Endothelial cell of umbilical vein (primary cell): ENCODE measurements around the gene EMC9. TPM values are rescaled to one million over a fixed set of nuclear protein-coding genes. Genes with fewer than 3 reads are reported as not detected.
"Not testable (repeated sequence)": the region's sequence is repeated elsewhere in the genome, so short reads cannot be mapped to it uniquely, and the experiment has no call there.

Experiments used
- BruUV-seq: library from RNA; stranded (reverse); fragments of 400-500 nt; replicated peaks from 2 replicates; lab custom pipeline; 2021; lab: Mats Ljungman, UMichigan
- CTCF ChIA-PET: fragments of 300-600, 350-600 bp; sonication (Branson Sonifier 250); formaldehyde crosslinking; loops from one replicate; lab custom pipeline; 2021; ENCODE audit warnings: antibody characterized with exemption, inconsistent platforms; lab: Charles Lee
- POLR2A ChIA-PET: fragments of 300-600, 350-600 bp; sonication (Branson Sonifier 250); formaldehyde crosslinking; loops from one replicate; lab custom pipeline; 2021; ENCODE audit warnings: antibody characterized with exemption, inconsistent platforms; lab: Charles Lee
- DNase-seq: peaks from one replicate; pipeline ENCODE4 v3.0.0-alpha.2; 2011; ENCODE audit warnings: low read depth, low spot score
- FAIRE-seq: peaks from 2 replicates; lab custom pipeline; 2011; peaks lifted over from hg19 to GRCh38; lab: Jason Lieb, UNC
- H2AFZ ChIP-seq: 2 replicates; pipeline ENCODE4 v1.6.0; 2012; ENCODE audit warnings: low read depth, low read length, control low read depth, inconsistent platforms
- H3K27ac ChIP-seq: 2 replicates; pipeline ENCODE4 v1.5.1; 2011; ENCODE audit warnings: low read depth, mild to moderate bottlenecking, control low read depth, low read length, moderate library complexity; ENCODE audit not compliant: insufficient read depth
- H3K27me3 ChIP-seq, 2 experiments: 2 replicates each; pipeline versions ENCODE4 v1.6.0 to v1.6.1; 2011; ENCODE audit warnings: low read length in 2 of 2, mixed read lengths in 1 of 2; ENCODE audit not compliant: control insufficient read depth in 2 of 2, insufficient read depth in 2 of 2
- H3K36me3 ChIP-seq, 2 experiments: 2 replicates in 1 of 2; 3 replicates in 1 of 2; pipeline ENCODE4 v1.5.1; 2011; ENCODE audit warnings: low read length in 2 of 2, mild to moderate bottlenecking in 1 of 2, moderate library complexity in 1 of 2; ENCODE audit not compliant: control insufficient read depth in 2 of 2, insufficient read depth in 2 of 2; ENCODE audit errors: extremely low read depth in 1 of 2
- H3K4me1 ChIP-seq: 3 replicates; pipeline ENCODE4 v1.5.1; 2011; ENCODE audit warnings: mild to moderate bottlenecking, low read length; ENCODE audit not compliant: control insufficient read depth, insufficient read depth; ENCODE audit errors: extremely low read depth
- H3K4me2 ChIP-seq: 2 replicates; pipeline ENCODE4 v1.6.1; 2011; ENCODE audit warnings: low read length, control low read depth, mixed read lengths; ENCODE audit not compliant: insufficient read depth
- H3K4me3 ChIP-seq, 3 experiments: fragments of 200-600 bp in 1 of 3; sonication (generic), shearing (Covaris generic) in 1 of 3; replicated peaks in 1 of 3; 2 replicates each; pipeline ENCODE4 v1.5.1; 2011 to 2016; ENCODE audit warnings: control low read depth in 3 of 3, low read length in 3 of 3, mild to moderate bottlenecking in 2 of 3, inconsistent platforms in 1 of 3, low read depth in 1 of 3, moderate library complexity in 1 of 3; ENCODE audit not compliant: insufficient read depth in 1 of 3
- H3K79me2 ChIP-seq: 2 replicates; pipeline ENCODE4 v1.6.0; 2012; ENCODE audit warnings: low read length, inconsistent platforms; ENCODE audit not compliant: control insufficient read depth, insufficient read depth
- H3K9ac ChIP-seq: replicated peaks from 2 replicates; pipeline ENCODE3; 2011; ENCODE audit warnings: low read length, control low read depth; ENCODE audit not compliant: insufficient read depth; ENCODE audit errors: extremely low read depth
- H3K9me1 ChIP-seq: replicated peaks from 3 replicates; pipeline ENCODE4 v1.6.0; 2011; ENCODE audit warnings: mild to moderate bottlenecking, low read length; ENCODE audit not compliant: control insufficient read depth, insufficient read depth; ENCODE audit errors: extremely low read depth
- H3K9me3 ChIP-seq: replicated peaks from 2 replicates; pipeline ENCODE4 v1.5.1; 2012; ENCODE audit warnings: low read length, inconsistent platforms; ENCODE audit not compliant: control insufficient read depth, insufficient read depth
- H4K20me1 ChIP-seq: replicated peaks from 2 replicates; pipeline ENCODE3; 2011; ENCODE audit warnings: mild to moderate bottlenecking, low read length; ENCODE audit not compliant: control insufficient read depth, insufficient read depth; ENCODE audit errors: extremely low read depth
- FOS ChIP-seq: IDR thresholded peaks from 2 replicates; pipeline ENCODE4 v1.6.1; 2011; ENCODE audit warnings: mild to moderate bottlenecking, low read length, moderate library complexity, borderline replicate concordance; ENCODE audit not compliant: insufficient read depth
- MYC ChIP-seq: IDR thresholded peaks from one replicate; pipeline ENCODE4 v1.6.1; 2011; ENCODE audit warnings: mild to moderate bottlenecking, low read depth, low read length
- POLR2AphosphoS5 ChIP-seq: IDR thresholded peaks from 2 replicates; pipeline ENCODE4 v1.6.1; 2012; ENCODE audit warnings: low read depth, mild to moderate bottlenecking, control low read depth, low read length, moderate library complexity; ENCODE audit not compliant: insufficient read depth
- dilution Hi-C: fragments of 300-500 bp; cut with MboI; formaldehyde crosslinking; loops from one replicate; pipeline ENCODE4 v1.15.0; 2019; ENCODE audit warnings: low sequenced_read_pairs; ENCODE audit not compliant: extremely low pct_ligation_motif_present
- intact Hi-C: fragments of 100-400 bp; cut with micrococcal nuclease; formaldehyde crosslinking; loops from one replicate; pipeline ENCODE4 v1.10.0; 2022
- polyA plus RNA-seq, 4 experiments: library from polyadenylated mRNA; depleted of rRNA in 3 of 4; stranded (reverse) in 3 of 4; unstranded in 1 of 4; fragments of >200 nt; gene quantifications; 2 replicates each; pipeline versions ENCODE4 v1.2.1 to v1.2.3, GENCODE V29; 2011 to 2012; ENCODE audit warnings: missing spikeins in 1 of 4
- total RNA-seq: library from RNA; stranded (reverse); gene quantifications from 2 replicates; pipeline ENCODE4 v1.2.3, GENCODE V29; 2021
- TF ChIP-seq, protein P1 (sequence below), 2 donors: IDR thresholded peaks; 1 replicate in 1 of 2; 2 replicates in 1 of 2; pipeline ENCODE4 v1.5.1; 2011; ENCODE audit warnings: low read length in 2 of 2, mild to moderate bottlenecking in 2 of 2, moderate library complexity in 2 of 2, control low read depth in 1 of 2, inconsistent platforms in 1 of 2, low read depth in 1 of 2; ENCODE audit not compliant: insufficient read depth in 1 of 2; ENCODE audit errors: extremely low read depth in 1 of 2

The EMC9 gene
- total and polyA plus RNA-seq, 2 donors (not counting 3 experiments of a cell fraction or from before 2014, with no cell fraction given) = 21.8 to 31.8 TPM

DNA sequence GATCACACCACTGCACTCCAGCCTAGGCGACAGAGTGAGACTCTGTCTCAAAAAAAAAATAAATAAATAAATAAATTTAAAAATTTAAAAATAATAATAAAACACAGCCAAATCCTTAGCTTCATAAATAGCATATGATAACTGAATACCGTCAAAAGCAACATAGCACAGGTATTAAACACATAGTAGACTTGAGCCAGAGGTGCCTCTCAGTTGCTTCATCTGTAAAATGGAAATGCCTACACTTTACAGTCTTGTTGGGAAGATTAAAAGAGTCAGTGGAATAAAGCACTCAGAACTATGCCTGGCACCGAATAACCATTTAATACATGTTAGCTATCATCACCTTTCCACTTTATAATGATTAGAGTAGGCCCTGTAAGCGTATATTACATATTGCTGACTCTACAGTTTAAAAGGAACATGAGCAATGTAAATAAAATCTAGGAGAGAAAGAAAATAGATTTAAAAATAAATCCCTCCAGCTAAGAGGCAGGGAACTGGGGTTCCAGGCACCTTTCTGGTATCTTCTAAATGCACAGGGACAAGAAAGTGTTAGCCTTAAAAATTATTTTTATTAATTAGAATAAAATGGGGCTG lies 34.6 kb downstream of the EMC9 start:
- H2AFZ ChIP-seq = no peak overlapping the region
- POLR2A ChIA-PET = no interaction called here
- H3K9me1 ChIP-seq = no peaks in the 10 kb centered on the region
- H3K9me3 ChIP-seq = no peaks in the 10 kb centered on the region
- no peaks in the 10 kb centered on the region for H4K20me1 ChIP-seq
- CTCF ChIA-PET = interaction anchor here (0.7 to 11.7 kb wide), 9 partner anchors 8 to 190 kb away, joined by 3 to 420 read pairs (median 4); partner anchors contain the start of genes CARMIL3, DCAF11, IRF9 and NRL
- H3K36me3 ChIP-seq = no peaks in the 10 kb centered on the region
- H3K27ac ChIP-seq = no peak overlapping the region
- no peaks in the 10 kb centered on the region for H3K27me3 ChIP-seq
- intact Hi-C loops (loop anchor here (1.0 kb wide), 1 partner anchor 12 kb away; the partner anchor contains the start of gene PCK2), dilution Hi-C loops (no loop called here)
- DNase-seq = no peak
- BruUV-seq = no TSS peak
- TF ChIP-seq FOS = no peak
- no peak for TF ChIP-seq MYC
- TF ChIP-seq, protein P1, sequence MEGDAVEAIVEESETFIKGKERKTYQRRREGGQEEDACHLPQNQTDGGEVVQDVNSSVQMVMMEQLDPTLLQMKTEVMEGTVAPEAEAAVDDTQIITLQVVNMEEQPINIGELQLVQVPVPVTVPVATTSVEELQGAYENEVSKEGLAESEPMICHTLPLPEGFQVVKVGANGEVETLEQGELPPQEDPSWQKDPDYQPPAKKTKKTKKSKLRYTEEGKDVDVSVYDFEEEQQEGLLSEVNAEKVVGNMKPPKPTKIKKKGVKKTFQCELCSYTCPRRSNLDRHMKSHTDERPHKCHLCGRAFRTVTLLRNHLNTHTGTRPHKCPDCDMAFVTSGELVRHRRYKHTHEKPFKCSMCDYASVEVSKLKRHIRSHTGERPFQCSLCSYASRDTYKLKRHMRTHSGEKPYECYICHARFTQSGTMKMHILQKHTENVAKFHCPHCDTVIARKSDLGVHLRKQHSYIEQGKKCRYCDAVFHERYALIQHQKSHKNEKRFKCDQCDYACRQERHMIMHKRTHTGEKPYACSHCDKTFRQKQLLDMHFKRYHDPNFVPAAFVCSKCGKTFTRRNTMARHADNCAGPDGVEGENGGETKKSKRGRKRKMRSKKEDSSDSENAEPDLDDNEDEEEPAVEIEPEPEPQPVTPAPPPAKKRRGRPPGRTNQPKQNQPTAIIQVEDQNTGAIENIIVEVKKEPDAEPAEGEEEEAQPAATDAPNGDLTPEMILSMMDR (IDR thresholded peaks at IDR 0.05; ENCODE audit: extremely low read depth in 1 of 2, insufficient read depth in 1 of 2, low read depth in 1 of 2, low read length in 2 of 2) = no peak
- TF ChIP-seq POLR2AphosphoS5 = no peak
- no peak overlapping the region for H3K9ac ChIP-seq
- no peak overlapping the region for H3K4me3 ChIP-seq
- no peaks in the 10 kb centered on the region for H3K79me2 ChIP-seq
- H3K4me1 ChIP-seq = peaks cover 16% of the 10 kb centered on the region
- no peak for FAIRE-seq
- no peak overlapping the region for H3K4me2 ChIP-seq

DNA sequence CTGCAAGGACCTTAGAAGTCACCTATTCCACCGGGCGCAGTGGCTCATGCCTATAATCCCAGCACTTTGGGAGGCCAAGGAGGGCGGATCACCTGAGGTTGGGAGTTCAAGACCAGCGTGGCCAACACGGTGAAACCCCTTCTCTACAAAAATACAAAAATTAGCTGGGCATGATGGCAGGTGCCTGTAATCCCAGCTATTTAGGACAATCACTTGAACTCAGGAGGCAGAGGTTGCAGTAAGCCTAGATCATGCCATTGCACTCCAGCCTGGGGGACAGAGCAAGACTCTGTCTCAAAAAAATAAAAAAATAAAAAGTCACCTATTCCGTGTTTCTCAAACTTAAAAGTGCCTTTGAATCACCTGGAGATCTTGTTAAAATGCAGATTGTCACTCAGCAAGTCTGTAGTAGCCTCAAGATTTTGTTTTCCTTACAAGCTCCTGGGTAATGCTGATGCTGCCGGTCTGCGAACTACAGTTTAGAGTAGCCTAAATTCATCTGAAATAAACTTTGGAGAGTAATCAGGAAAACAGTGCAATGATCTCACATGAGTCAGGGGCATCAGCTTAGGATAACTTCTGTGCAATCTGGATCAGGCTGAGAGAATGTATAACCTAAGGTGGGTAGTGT lies 35.7 kb downstream of the EMC9 start:
- intact Hi-C loops = loop anchor here (1.0 kb wide), 1 partner anchor 11 kb away; the partner anchor contains the start of gene PCK2
- dilution Hi-C loops, H3K79me2 ChIP-seq, H3K9ac ChIP-seq, H3K9me1 ChIP-seq, FAIRE-seq, DNase-seq, H3K27me3 ChIP-seq, H3K36me3 ChIP-seq, H3K4me3 ChIP-seq, BruUV-seq, H3K9me3 ChIP-seq, H3K27ac ChIP-seq, H4K20me1 ChIP-seq: not testable (repeated sequence)
- POLR2A ChIA-PET = interaction anchor here (1.2 kb wide), 1 partner anchor 9 kb away, joined by 4 read pairs; the partner anchor contains the start of genes DCAF11 and NRL
- peak overlapping the region; percentile 20 for H3K4me2 ChIP-seq
- peak overlapping the region; percentile 17 for H2AFZ ChIP-seq
- peaks cover 16% of the 10 kb centered on the region for H3K4me1 ChIP-seq
- CTCF ChIA-PET = interaction anchor here (1.3 to 11.7 kb wide), 6 partner anchors 9 to 54 kb away, joined by 3 to 420 read pairs (median 6); partner anchors contain the start of genes CARMIL3, DCAF11 and NRL
